Measurements from ENCODE around the gene GMEB2. TPM values are rescaled to one million over a fixed set of nuclear protein-coding genes. Genes with fewer than 3 reads are reported as not detected.

The GMEB2 gene
- total RNA-seq, 1 experiment from 2014 or later = 19.6 TPM

- Mint-ChIP-seq H3K4me1 (ENCODE audit: insufficient read depth, unreplicated experiment) (peaks cover 9% of the 10 kb centered on the region), H3K27ac (ENCODE audit: low read depth, unreplicated experiment) (peak within 1 kb of the TSS; percentile 97), H3K36me3 (ENCODE audit: insufficient read depth, unreplicated experiment) (peaks cover 6% of the 10 kb centered on the region), H3K4me3 (ENCODE audit: unreplicated experiment) (peak within 1 kb of the TSS; percentile 88), H3K9me3 (ENCODE audit: unreplicated experiment) (no peaks in the 10 kb centered on the region), H3K27me3 (ENCODE audit: insufficient read depth, unreplicated experiment) (no peaks in the 10 kb centered on the region)
- peak; percentile 88 for DNase-seq (ENCODE audit: unreplicated experiment)
- intact Hi-C loops (cut with micrococcal nuclease) = loop anchor here (5.0 kb wide), 1 partner anchor 39 kb away; the partner anchor contains the start of gene TNFRSF6B
- ChIA-PET POLR2A (interaction anchor here (0.6 to 2.6 kb wide), 33 partner anchors 8 to 731 kb away, joined by 3 to 48 read pairs (median 5); partner anchors contain the start of genes ARFGAP1, ARFRP1, GID8 and GMEB2), CTCF (interaction anchor here (0.8 to 1.5 kb wide), 2 partner anchors 11 to 120 kb away, joined by 3 to 4 read pairs; no protein-coding TSS in a partner anchor)
- TF ChIP-seq, protein P1, sequence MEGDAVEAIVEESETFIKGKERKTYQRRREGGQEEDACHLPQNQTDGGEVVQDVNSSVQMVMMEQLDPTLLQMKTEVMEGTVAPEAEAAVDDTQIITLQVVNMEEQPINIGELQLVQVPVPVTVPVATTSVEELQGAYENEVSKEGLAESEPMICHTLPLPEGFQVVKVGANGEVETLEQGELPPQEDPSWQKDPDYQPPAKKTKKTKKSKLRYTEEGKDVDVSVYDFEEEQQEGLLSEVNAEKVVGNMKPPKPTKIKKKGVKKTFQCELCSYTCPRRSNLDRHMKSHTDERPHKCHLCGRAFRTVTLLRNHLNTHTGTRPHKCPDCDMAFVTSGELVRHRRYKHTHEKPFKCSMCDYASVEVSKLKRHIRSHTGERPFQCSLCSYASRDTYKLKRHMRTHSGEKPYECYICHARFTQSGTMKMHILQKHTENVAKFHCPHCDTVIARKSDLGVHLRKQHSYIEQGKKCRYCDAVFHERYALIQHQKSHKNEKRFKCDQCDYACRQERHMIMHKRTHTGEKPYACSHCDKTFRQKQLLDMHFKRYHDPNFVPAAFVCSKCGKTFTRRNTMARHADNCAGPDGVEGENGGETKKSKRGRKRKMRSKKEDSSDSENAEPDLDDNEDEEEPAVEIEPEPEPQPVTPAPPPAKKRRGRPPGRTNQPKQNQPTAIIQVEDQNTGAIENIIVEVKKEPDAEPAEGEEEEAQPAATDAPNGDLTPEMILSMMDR (IDR thresholded peaks at IDR 0.05; ENCODE audit: unreplicated experiment) = no peak
- no TSS peak for BruUV-seq (replicated peaks)
Measured at GRCh38 chr20:63657937-63658748, 31.2 kb upstream of the GMEB2 start, which contains the start of gene RTEL1. RTEL1 (plus strand) TSS chr20:63658312; CDS start chr20:63659403, 1,091 bp downstream.

- TF ChIP-seq, protein P1 (IDR thresholded peaks at IDR 0.05; ENCODE audit: unreplicated experiment) = no peak
- Mint-ChIP-seq H3K27ac (ENCODE audit: low read depth, unreplicated experiment) (peak overlapping the region; percentile 97), H3K4me3 (ENCODE audit: unreplicated experiment) (peak overlapping the region; percentile 88), H3K27me3 (ENCODE audit: insufficient read depth, unreplicated experiment) (no peaks in the 10 kb centered on the region), H3K4me1 (ENCODE audit: insufficient read depth, unreplicated experiment) (peaks cover 9% of the 10 kb centered on the region), H3K9me3 (ENCODE audit: unreplicated experiment) (no peaks in the 10 kb centered on the region), H3K36me3 (ENCODE audit: insufficient read depth, unreplicated experiment) (peaks cover 6% of the 10 kb centered on the region)
- no TSS peak for BruUV-seq (replicated peaks)
- ChIA-PET POLR2A (interaction anchor here (0.6 to 2.6 kb wide), 19 partner anchors 9 to 719 kb away, joined by 3 to 48 read pairs (median 10); partner anchors contain the start of genes ARFRP1, GID8, GMEB2 and PTK6), CTCF (interaction anchor here (0.8 to 1.5 kb wide), 2 partner anchors 12 to 119 kb away, joined by 3 to 4 read pairs; no protein-coding TSS in a partner anchor)
- intact Hi-C loops (cut with micrococcal nuclease) = loop anchor here (5.0 kb wide), 1 partner anchor 40 kb away; the partner anchor contains the start of gene TNFRSF6B
- no peak for DNase-seq (ENCODE audit: unreplicated experiment)
Measured at GRCh38 chr20:63657260-63657936, 30.5 kb upstream of the GMEB2 start.

GRCh38 chr20:63656451-63656850, 29.6 kb upstream of the GMEB2 start:
- no TSS peak for BruUV-seq (replicated peaks)
- POLR2A ChIA-PET = interaction anchor here (0.7 kb wide), 1 partner anchor 208 kb away, joined by 3 read pairs; no protein-coding TSS in a partner anchor
- DNase-seq (ENCODE audit: unreplicated experiment) = no peak
- CTCF ChIA-PET = no interaction called here
- intact Hi-C loops (cut with micrococcal nuclease) = loop anchor here (5.0 kb wide), 1 partner anchor 41 kb away; the partner anchor contains the start of gene TNFRSF6B
- TF ChIP-seq, protein P1 (IDR thresholded peaks at IDR 0.05; ENCODE audit: unreplicated experiment) = no peak
- Mint-ChIP-seq H3K4me3 (ENCODE audit: unreplicated experiment) (no peak overlapping the region), H3K27ac (ENCODE audit: low read depth, unreplicated experiment) (no peak overlapping the region), H3K36me3 (ENCODE audit: insufficient read depth, unreplicated experiment) (peaks cover 6% of the 10 kb centered on the region), H3K9me3 (ENCODE audit: unreplicated experiment) (no peaks in the 10 kb centered on the region), H3K4me1 (ENCODE audit: insufficient read depth, unreplicated experiment) (peaks cover 13% of the 10 kb centered on the region), H3K27me3 (ENCODE audit: insufficient read depth, unreplicated experiment) (no peaks in the 10 kb centered on the region)
